Natural killer cell (primary cell): ENCODE data around the gene GOLGA6L26. TPM values are rescaled to one million over a fixed set of nuclear protein-coding genes. Genes with fewer than 3 reads are reported as not detected.
A peak's percentile ranks its signal among the peaks of the same experiment; 100 is the strongest.
"Not testable (repeated sequence)": the region's sequence is repeated elsewhere in the genome, so short reads cannot be mapped to it uniquely, and the experiment has no call there.

ENCODE experiments used
- ATAC-seq, 3 donors: fragments of 150-1000 bp in 2 of 3; fragments of 200-7000 bp in 1 of 3; cut with Tn5 transposase; 1 replicate in 1 of 3; 2 replicates in 2 of 3; pipeline ENCODE4 v1.10.0; 2021; ENCODE audit warnings: mild to moderate bottlenecking in 2 of 3, moderate library complexity in 2 of 3
- DNase-seq, 2 donors: peaks; one replicate each; pipeline versions ENCODE4 v3.0.0 to v3.0.0-alpha.2; 2013 to 2021; ENCODE audit warnings: mixed read lengths in 1 of 2
- H3K27ac ChIP-seq: one replicate; pipeline ENCODE4 v1.5.1; 2013; ENCODE audit warnings: mild to moderate bottlenecking, low read length
- H3K27me3 ChIP-seq: one replicate; pipeline ENCODE4 v1.6.1; 2013; ENCODE audit warnings: low read length; ENCODE audit not compliant: control insufficient read depth, insufficient read depth
- H3K36me3 ChIP-seq: one replicate; pipeline ENCODE4 v1.6.1; 2013; ENCODE audit warnings: low read length; ENCODE audit not compliant: control insufficient read depth, insufficient read depth
- H3K4me1 ChIP-seq: one replicate; pipeline ENCODE4 v1.6.1; 2013; ENCODE audit warnings: low read length; ENCODE audit not compliant: control insufficient read depth, insufficient read depth
- H3K4me3 ChIP-seq: one replicate; pipeline ENCODE4 v1.5.1; 2013; ENCODE audit warnings: low read length
- H3K9me3 ChIP-seq: one replicate; pipeline ENCODE4 v1.6.1; 2013; ENCODE audit warnings: low read length; ENCODE audit not compliant: control insufficient read depth, insufficient read depth
- H3K27ac Mint-ChIP-seq, 2 donors: one replicate each; pipeline ENCODE4 v1.8.0; 2022; ENCODE audit warnings: mild to moderate bottlenecking in 2 of 2, mixed read lengths in 2 of 2, moderate library complexity in 1 of 2
- H3K27me3 Mint-ChIP-seq, 2 donors: one replicate each; pipeline ENCODE4 v1.8.0; 2022; ENCODE audit warnings: low read depth in 2 of 2, mixed read lengths in 2 of 2
- H3K36me3 Mint-ChIP-seq: one replicate; pipeline ENCODE4 v1.8.0; 2022; ENCODE audit warnings: mixed read lengths
- H3K4me1 Mint-ChIP-seq, 2 donors: one replicate each; pipeline ENCODE4 v1.8.0; 2022; ENCODE audit warnings: mixed read lengths in 2 of 2
- H3K4me3 Mint-ChIP-seq: one replicate; pipeline ENCODE4 v1.8.0; 2022; ENCODE audit warnings: mild to moderate bottlenecking, moderate library complexity, mixed read lengths
- H3K9me3 Mint-ChIP-seq, 2 donors: one replicate each; pipeline ENCODE4 v1.8.0; 2022; ENCODE audit warnings: mixed read lengths in 2 of 2
- WGBS: methylation state at CpG from one replicate; pipeline ENCODE4 v1.1.7; 2013; ENCODE audit warnings: missing lambda C conversion rate; ENCODE audit not compliant: insufficient coverage; 5-methylcytosine and 5-hydroxymethylcytosine counted together
- intact Hi-C: fragments of 100-400 bp; cut with micrococcal nuclease; formaldehyde crosslinking; loops from one replicate; pipeline ENCODE4 v1.14.2; 2022
- total RNA-seq, 4 donors: library from RNA; stranded (reverse); fragments of 120-200 nt in 1 of 4; gene quantifications; one replicate each; pipeline versions ENCODE4 v1.2.3 to v1.2.4, GENCODE V29; 2013 to 2022

Gene GOLGA6L26
- total RNA-seq, 3 donors from 2014 or later (not counting 1 experiment from before 2014, with no cell fraction given) = not detected

- H3K9me3 ChIP-seq, H3K4me1 ChIP-seq, ATAC-seq, H3K4me3 Mint-ChIP-seq, DNase-seq, H3K9me3 Mint-ChIP-seq, intact Hi-C loops, H3K4me3 ChIP-seq, H3K27me3 ChIP-seq, H3K27ac ChIP-seq, H3K27ac Mint-ChIP-seq, H3K27me3 Mint-ChIP-seq: not testable (repeated sequence)
- 94% methylated on average over 8 of the region's 13 CpGs for WGBS
- peaks cover 12% of the 10 kb centered on the region for H3K36me3 ChIP-seq
- peaks cover 5 to 20% of the 10 kb centered on the region in 2 donors for H3K4me1 Mint-ChIP-seq
- peaks cover 20% of the 10 kb centered on the region for H3K36me3 Mint-ChIP-seq
Observed at GRCh38 chr15:23311233-23311632, 22.8 kb downstream of the GOLGA6L26 start.

DNA sequence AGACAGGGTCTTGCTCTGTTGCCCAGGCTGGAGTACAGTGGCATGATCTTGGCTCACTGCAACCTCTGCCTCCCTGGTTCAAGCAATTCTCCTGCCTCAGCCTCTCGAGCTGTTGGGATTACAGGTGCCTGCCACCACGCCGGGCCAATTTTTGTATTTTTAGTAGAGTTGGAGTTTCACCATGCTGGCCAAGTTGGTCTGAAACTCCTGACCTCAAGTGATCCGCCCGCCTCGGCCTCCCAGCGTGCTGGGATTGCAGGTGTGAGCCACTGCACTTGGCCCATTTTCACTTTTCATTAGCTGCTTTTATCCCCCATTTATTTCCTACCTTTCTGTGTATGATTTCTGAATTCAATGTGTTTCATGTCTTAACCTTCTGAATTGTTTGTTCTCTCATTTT lies 28.1 kb downstream of the GOLGA6L26 start:
- intact Hi-C loops, H3K9me3 Mint-ChIP-seq, H3K27me3 ChIP-seq, H3K27me3 Mint-ChIP-seq, H3K4me1 ChIP-seq, H3K27ac ChIP-seq, DNase-seq, H3K9me3 ChIP-seq, H3K27ac Mint-ChIP-seq, H3K4me3 Mint-ChIP-seq, ATAC-seq, H3K4me3 ChIP-seq: not testable (repeated sequence)
- Mint-ChIP-seq H3K4me1 (peaks cover 22 to 37% of the 10 kb centered on the region in 2 donors), H3K36me3 (peaks cover 20% of the 10 kb centered on the region)
- peaks cover 14% of the 10 kb centered on the region for H3K36me3 ChIP-seq
- WGBS = no CpG with 5 or more reads among the region's 7 CpGs

DNA sequence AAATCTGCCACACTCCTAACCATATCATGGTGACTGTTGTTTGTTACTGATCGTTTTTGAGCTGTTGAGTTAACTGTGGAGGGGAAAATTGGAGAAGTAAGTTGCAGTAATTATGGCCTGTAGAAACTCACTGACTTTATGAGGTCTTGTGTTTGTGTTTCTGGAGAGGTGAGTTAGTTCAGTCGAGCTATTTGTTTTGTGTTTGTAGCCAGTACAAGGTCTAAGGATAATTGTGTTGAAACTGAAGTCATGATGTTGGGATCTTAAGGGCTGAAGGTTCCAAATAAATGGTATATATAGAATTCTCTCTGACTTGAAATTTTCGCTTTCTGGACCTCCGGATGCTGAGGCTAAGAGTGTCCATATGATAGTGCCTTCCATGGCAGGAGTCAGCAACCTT lies 29.2 kb downstream of the GOLGA6L26 start:
- Mint-ChIP-seq H3K4me1 (peaks cover 22 to 37% of the 10 kb centered on the region in 2 donors), H3K36me3 (peaks cover 13% of the 10 kb centered on the region), H3K27ac (peak overlapping the region; percentile 77 to 85), H3K4me3 (peak overlapping the region; percentile 94)
- H3K9me3 ChIP-seq, H3K4me1 ChIP-seq, intact Hi-C loops, H3K36me3 ChIP-seq, ATAC-seq, H3K27ac ChIP-seq, H3K27me3 Mint-ChIP-seq, H3K9me3 Mint-ChIP-seq, H3K27me3 ChIP-seq, DNase-seq, H3K4me3 ChIP-seq: not testable (repeated sequence)
- 53% methylated on average over 4 of the region's 4 CpGs for WGBS

GRCh38 chr15:23304267-23304666 lies 29.7 kb downstream of the GOLGA6L26 start:
- H3K27me3 ChIP-seq, H3K27ac ChIP-seq, H3K9me3 ChIP-seq, DNase-seq, intact Hi-C loops, H3K36me3 Mint-ChIP-seq, H3K36me3 ChIP-seq, H3K4me1 ChIP-seq, ATAC-seq, H3K27me3 Mint-ChIP-seq, H3K9me3 Mint-ChIP-seq: not testable (repeated sequence)
- Mint-ChIP-seq H3K4me1 (peaks cover 22 to 37% of the 10 kb centered on the region in 2 donors), H3K27ac (peak overlapping the region; percentile 77 to 85), H3K4me3 (peak overlapping the region; percentile 94)
- H3K4me3 ChIP-seq = peak overlapping the region; percentile 13
- 0% methylated on average over 3 of the region's 7 CpGs for WGBS

DNA sequence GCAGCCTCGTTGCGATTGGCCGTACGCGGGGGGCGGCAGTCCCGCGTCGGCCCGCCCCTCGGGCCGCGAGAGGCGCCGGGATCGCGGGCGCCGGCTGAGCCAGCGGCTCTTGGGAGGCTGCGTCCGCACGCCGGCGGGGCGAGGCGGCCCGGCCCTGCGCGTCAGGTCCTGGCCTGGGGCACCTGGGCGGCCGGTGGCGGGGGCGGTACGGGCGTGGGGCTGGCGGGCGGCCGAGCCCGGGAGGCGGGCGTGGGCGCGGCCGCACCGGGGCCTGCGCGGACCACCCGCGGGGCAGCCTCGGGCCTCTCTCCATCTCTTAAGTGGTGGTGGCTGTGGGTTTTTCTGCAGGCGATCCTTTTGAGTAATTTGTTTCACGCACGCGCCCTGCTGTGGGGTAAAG lies 30.3 kb downstream of the GOLGA6L26 start:
- H3K27me3 Mint-ChIP-seq, H3K9me3 Mint-ChIP-seq, H3K9me3 ChIP-seq, H3K4me3 ChIP-seq, ATAC-seq, intact Hi-C loops, H3K36me3 Mint-ChIP-seq, H3K27ac ChIP-seq, H3K27me3 ChIP-seq, H3K4me1 ChIP-seq, H3K36me3 ChIP-seq: not testable (repeated sequence)
- Mint-ChIP-seq H3K4me3 (peak overlapping the region; percentile 94), H3K27ac (peak overlapping the region in 1 of 2 donors; percentile 85), H3K4me1 (peaks cover 22 to 36% of the 10 kb centered on the region in 2 donors)
- DNase-seq = peak; percentile 35 to 56
- WGBS = 0% methylated on average over 23 of the region's 55 CpGs

GRCh38 chr15:23303246-23303645 lies 30.8 kb downstream of the GOLGA6L26 start:
- WGBS = no CpG with 5 or more reads among the region's 33 CpGs
- H3K36me3 Mint-ChIP-seq, H3K36me3 ChIP-seq, H3K27me3 Mint-ChIP-seq, intact Hi-C loops, H3K27ac Mint-ChIP-seq, H3K4me3 ChIP-seq, H3K4me1 ChIP-seq, H3K27me3 ChIP-seq, H3K4me3 Mint-ChIP-seq, H3K9me3 ChIP-seq, H3K27ac ChIP-seq, H3K9me3 Mint-ChIP-seq, DNase-seq: not testable (repeated sequence)
- peaks cover 22 to 32% of the 10 kb centered on the region in 2 donors for H3K4me1 Mint-ChIP-seq
- ATAC-seq = peak in 1 of 3 donors; percentile 78

Other genes with a start within 250 kb of the GOLGA6L26 start
- gene GOLGA6L1, start 197.4 kb downstream of the GOLGA6L26 start, total RNA-seq = not detected
- gene GOLGA8S, start 20.6 kb upstream of the GOLGA6L26 start, total RNA-seq = 1 to 10 TPM; 2.3 to 6.0 (median 2.8) TPM
- gene GOLGA6L2, start 113.0 kb upstream of the GOLGA6L26 start, total RNA-seq = not detected
- 1 to 10 TPM in 2 of 3 donors, under 1 TPM in 1; 0.30 to 4.7 (median 1.8) TPM for gene MKRN3, start 231.5 kb upstream of the GOLGA6L26 start, total RNA-seq